WTC11 (cell line): ENCODE results near the gene PSMC3.
"Not testable (repeated sequence)": the region's sequence is repeated elsewhere in the genome, so short reads cannot be mapped to it uniquely, and the experiment has no call there.

Experiments
- MAX ChIP-seq: sonication (generic); formaldehyde crosslinking; IDR thresholded peaks from 2 replicates; pipeline ENCODE4 v1.8.0; 2022; ENCODE audit warnings: mild to moderate bottlenecking, missing genetic modification reagents
- MLX ChIP-seq: sonication (generic); formaldehyde crosslinking; IDR thresholded peaks from 2 replicates; pipeline ENCODE4 v1.8.1; 2023; ENCODE audit warnings: mild to moderate bottlenecking, missing genetic modification reagents, moderate library complexity
- NFYB ChIP-seq: sonication (generic); formaldehyde crosslinking; conservative IDR thresholded peaks from 2 replicates; pipeline ENCODE4 v1.8.0; 2022; ENCODE audit warnings: low read depth, missing genetic modification reagents
- NR1H2 ChIP-seq: sonication (generic); formaldehyde crosslinking; IDR thresholded peaks from 2 replicates; pipeline ENCODE4 v1.9.0; 2021; ENCODE audit warnings: mild to moderate bottlenecking, moderate library complexity, missing genetic modification reagents
- NR3C1 ChIP-seq: sonication (generic); formaldehyde crosslinking; conservative IDR thresholded peaks from 2 replicates; pipeline ENCODE4 v1.8.1; 2023; ENCODE audit warnings: low read depth, mild to moderate bottlenecking, missing genetic modification reagents
- TCF7 ChIP-seq: sonication (generic); formaldehyde crosslinking; IDR thresholded peaks from 2 replicates; pipeline ENCODE4 v1.8.0; 2022; ENCODE audit warnings: mild to moderate bottlenecking, low read depth, missing genetic modification reagents, moderate library complexity
- ZNF317 ChIP-seq: sonication (generic); formaldehyde crosslinking; IDR thresholded peaks from 2 replicates; pipeline ENCODE4 v1.8.1; 2023; ENCODE audit warnings: low read depth, mild to moderate bottlenecking, moderate library complexity, missing genetic modification reagents, borderline replicate concordance
- TF ChIP-seq, protein P1 (sequence below): sonication (generic); formaldehyde crosslinking; conservative IDR thresholded peaks from 2 replicates; pipeline ENCODE4 v1.8.1; 2023; ENCODE audit warnings: mild to moderate bottlenecking, low read depth, missing genetic modification reagents, moderate library complexity
- TF ChIP-seq, protein P2 (sequence below): fragments of 200-600 bp; IDR thresholded peaks from 2 replicates; pipeline ENCODE4 v1.8.0; 2022; ENCODE audit warnings: antibody characterized with exemption
- TF ChIP-seq, protein P3 (sequence below): sonication (generic); formaldehyde crosslinking; IDR thresholded peaks from 2 replicates; pipeline ENCODE4 v1.8.1; 2023; ENCODE audit warnings: mild to moderate bottlenecking, missing genetic modification reagents, moderate library complexity

DNA sequence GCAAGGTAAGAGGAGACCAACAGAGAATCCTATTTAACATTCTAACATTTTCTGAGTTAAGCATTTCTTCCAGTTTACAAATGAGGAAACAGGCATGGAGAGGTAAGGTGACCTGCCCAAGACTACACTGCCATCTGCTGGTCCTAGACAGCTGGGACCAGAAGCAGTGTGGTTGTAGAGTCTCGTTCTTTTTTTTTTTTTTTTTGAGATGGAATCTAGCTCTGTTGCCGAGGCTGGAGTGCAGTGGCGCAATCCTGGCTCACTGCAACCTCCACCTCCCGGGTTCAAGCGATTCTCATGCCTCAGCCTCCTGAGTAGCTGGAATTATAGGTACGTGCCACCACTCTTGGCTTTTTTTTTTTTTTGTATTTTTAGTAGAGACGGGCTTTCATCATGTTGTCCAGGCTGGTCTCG is 28.0 kb upstream of the PSMC3 start:
- not testable (repeated sequence) for TF ChIP-seq NR1H2, ZNF317, NFYB, TCF7, MAX, MLX, NR3C1 (CRISPR knock-in tag)
- TF ChIP-seq, protein P1, sequence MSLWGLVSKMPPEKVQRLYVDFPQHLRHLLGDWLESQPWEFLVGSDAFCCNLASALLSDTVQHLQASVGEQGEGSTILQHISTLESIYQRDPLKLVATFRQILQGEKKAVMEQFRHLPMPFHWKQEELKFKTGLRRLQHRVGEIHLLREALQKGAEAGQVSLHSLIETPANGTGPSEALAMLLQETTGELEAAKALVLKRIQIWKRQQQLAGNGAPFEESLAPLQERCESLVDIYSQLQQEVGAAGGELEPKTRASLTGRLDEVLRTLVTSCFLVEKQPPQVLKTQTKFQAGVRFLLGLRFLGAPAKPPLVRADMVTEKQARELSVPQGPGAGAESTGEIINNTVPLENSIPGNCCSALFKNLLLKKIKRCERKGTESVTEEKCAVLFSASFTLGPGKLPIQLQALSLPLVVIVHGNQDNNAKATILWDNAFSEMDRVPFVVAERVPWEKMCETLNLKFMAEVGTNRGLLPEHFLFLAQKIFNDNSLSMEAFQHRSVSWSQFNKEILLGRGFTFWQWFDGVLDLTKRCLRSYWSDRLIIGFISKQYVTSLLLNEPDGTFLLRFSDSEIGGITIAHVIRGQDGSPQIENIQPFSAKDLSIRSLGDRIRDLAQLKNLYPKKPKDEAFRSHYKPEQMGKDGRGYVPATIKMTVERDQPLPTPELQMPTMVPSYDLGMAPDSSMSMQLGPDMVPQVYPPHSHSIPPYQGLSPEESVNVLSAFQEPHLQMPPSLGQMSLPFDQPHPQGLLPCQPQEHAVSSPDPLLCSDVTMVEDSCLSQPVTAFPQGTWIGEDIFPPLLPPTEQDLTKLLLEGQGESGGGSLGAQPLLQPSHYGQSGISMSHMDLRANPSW: not testable (repeated sequence)
- TF ChIP-seq, protein P2, sequence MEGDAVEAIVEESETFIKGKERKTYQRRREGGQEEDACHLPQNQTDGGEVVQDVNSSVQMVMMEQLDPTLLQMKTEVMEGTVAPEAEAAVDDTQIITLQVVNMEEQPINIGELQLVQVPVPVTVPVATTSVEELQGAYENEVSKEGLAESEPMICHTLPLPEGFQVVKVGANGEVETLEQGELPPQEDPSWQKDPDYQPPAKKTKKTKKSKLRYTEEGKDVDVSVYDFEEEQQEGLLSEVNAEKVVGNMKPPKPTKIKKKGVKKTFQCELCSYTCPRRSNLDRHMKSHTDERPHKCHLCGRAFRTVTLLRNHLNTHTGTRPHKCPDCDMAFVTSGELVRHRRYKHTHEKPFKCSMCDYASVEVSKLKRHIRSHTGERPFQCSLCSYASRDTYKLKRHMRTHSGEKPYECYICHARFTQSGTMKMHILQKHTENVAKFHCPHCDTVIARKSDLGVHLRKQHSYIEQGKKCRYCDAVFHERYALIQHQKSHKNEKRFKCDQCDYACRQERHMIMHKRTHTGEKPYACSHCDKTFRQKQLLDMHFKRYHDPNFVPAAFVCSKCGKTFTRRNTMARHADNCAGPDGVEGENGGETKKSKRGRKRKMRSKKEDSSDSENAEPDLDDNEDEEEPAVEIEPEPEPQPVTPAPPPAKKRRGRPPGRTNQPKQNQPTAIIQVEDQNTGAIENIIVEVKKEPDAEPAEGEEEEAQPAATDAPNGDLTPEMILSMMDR: not testable (repeated sequence)
- TF ChIP-seq, protein P3, sequence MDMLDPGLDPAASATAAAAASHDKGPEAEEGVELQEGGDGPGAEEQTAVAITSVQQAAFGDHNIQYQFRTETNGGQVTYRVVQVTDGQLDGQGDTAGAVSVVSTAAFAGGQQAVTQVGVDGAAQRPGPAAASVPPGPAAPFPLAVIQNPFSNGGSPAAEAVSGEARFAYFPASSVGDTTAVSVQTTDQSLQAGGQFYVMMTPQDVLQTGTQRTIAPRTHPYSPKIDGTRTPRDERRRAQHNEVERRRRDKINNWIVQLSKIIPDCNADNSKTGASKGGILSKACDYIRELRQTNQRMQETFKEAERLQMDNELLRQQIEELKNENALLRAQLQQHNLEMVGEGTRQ (CRISPR knock-in tag): not testable (repeated sequence)
